PC-3 (cell line): ENCODE measurements around the gene NPHP3. TPM values are rescaled to one million over a fixed set of nuclear protein-coding genes. Genes with fewer than 3 reads are reported as not detected.

Source experiments
- ATAC-seq: fragments of 200-7000 bp; cut with Tn5 transposase; 2 replicates; pipeline ENCODE4 v1.9.1; 2020; ENCODE audit warnings: mild to moderate bottlenecking, moderate library complexity
- Bru-seq: library from RNA; stranded (reverse); fragments of 400-500 nt; gene quantifications from one replicate; lab custom pipeline; 2021; lab: Mats Ljungman, UMichigan
- BruChase-seq, 2 experiments: library from RNA; stranded (reverse); fragments of 400-500 nt; gene quantifications; one replicate each; lab custom pipeline; 2021; lab: Mats Ljungman, UMichigan
- BruUV-seq: library from RNA; stranded (reverse); fragments of 400-500 nt; replicated peaks from 2 replicates; lab custom pipeline; 2021; lab: Mats Ljungman, UMichigan
- CTCF ChIA-PET: fragments of 300-600 bp; sonication (Branson Sonifier 250); formaldehyde crosslinking; loops from one replicate; lab custom pipeline; 2022; ENCODE audit warnings: antibody characterized with exemption; lab: Charles Lee
- POLR2A ChIA-PET: fragments of 300-600 bp; sonication (Branson Sonifier 250); formaldehyde crosslinking; loops from one replicate; lab custom pipeline; 2022; ENCODE audit warnings: antibody characterized with exemption; ENCODE audit not compliant: unreplicated experiment; lab: Charles Lee
- DNase-seq: peaks from one replicate; pipeline ENCODE4 v3.0.0-alpha.2; 2015
- H2AFZ ChIP-seq: fragments of 300-600 bp; sonication (generic); 2 replicates; pipeline ENCODE4 v1.6.0; 2016; ENCODE audit warnings: antibody characterized with exemption, low read length
- H3F3A ChIP-seq: fragments of 300-600 bp; sonication (generic); one replicate; pipeline ENCODE4 v1.6.0; 2017; ENCODE audit warnings: antibody characterized with exemption, low read length, control low read depth, mild to moderate bottlenecking; ENCODE audit not compliant: unreplicated experiment
- H3K27ac ChIP-seq: fragments of 300-600 bp; sonication (generic); 2 replicates; pipeline ENCODE4 v1.5.1; 2016; ENCODE audit warnings: mild to moderate bottlenecking, low read length
- H3K27me3 ChIP-seq: fragments of 300-600 bp; sonication (generic); 2 replicates; pipeline ENCODE4 v1.6.1; 2016; ENCODE audit warnings: low read length, mixed read lengths
- H3K36me3 ChIP-seq: fragments of 300-600 bp; sonication (generic); 2 replicates; pipeline ENCODE4 v1.6.1; 2016; ENCODE audit warnings: low read depth, mixed run types, low read length, mixed read lengths
- H3K4me1 ChIP-seq: fragments of 300-600 bp; sonication (generic); 2 replicates; pipeline ENCODE4 v1.5.1; 2016; ENCODE audit warnings: low read length; ENCODE audit not compliant: insufficient read depth
- H3K4me2 ChIP-seq: fragments of 300-600 bp; sonication (generic); 2 replicates; pipeline ENCODE4 v1.6.0; 2016; ENCODE audit warnings: low read length
- H3K4me3 ChIP-seq: fragments of 300-600 bp; sonication (generic); 2 replicates; pipeline ENCODE4 v1.5.1; 2016; ENCODE audit warnings: mild to moderate bottlenecking, low read length, mixed read lengths
- H3K79me2 ChIP-seq: fragments of 300-600 bp; sonication (generic); 2 replicates; pipeline ENCODE4 v1.6.1; 2017; ENCODE audit warnings: low read length, mixed read lengths
- H3K9ac ChIP-seq: fragments of 300-600 bp; sonication (generic); 2 replicates; pipeline ENCODE4 v1.6.0; 2016; ENCODE audit warnings: mild to moderate bottlenecking, low read length
- H3K9me2 ChIP-seq: fragments of 300-600 bp; sonication (generic); replicated peaks from 2 replicates; pipeline ENCODE4 v1.6.1; 2016; ENCODE audit warnings: mixed run types, low read length, mixed read lengths
- H3K9me3 ChIP-seq: fragments of 300-600 bp; sonication (generic); 2 replicates; pipeline ENCODE4 v1.6.1; 2016; ENCODE audit warnings: low read length, mixed read lengths
- H4K20me1 ChIP-seq: fragments of 300-600 bp; sonication (generic); 2 replicates; pipeline ENCODE4 v1.6.1; 2016; ENCODE audit warnings: low read length, mixed read lengths
- EZH2 ChIP-seq: fragments of 300-600 bp; sonication (generic); IDR thresholded peaks from one replicate; pipeline ENCODE4 v1.6.1; 2017; ENCODE audit warnings: antibody characterized with exemption, mild to moderate bottlenecking, low read length; ENCODE audit not compliant: unreplicated experiment
- EZH2phosphoT487 ChIP-seq: fragments of 300-600 bp; sonication (generic); IDR thresholded peaks from 2 replicates; pipeline ENCODE4 v1.6.1; 2018; ENCODE audit warnings: mild to moderate bottlenecking, antibody characterized with exemption, low read length, borderline replicate concordance
- intact Hi-C: fragments of 100-400 bp; cut with micrococcal nuclease; formaldehyde crosslinking; loops from 2 replicates; pipeline ENCODE4 v1.9.0; 2023
- long read RNA-seq: library from polyadenylated mRNA; unstranded; transcript quantifications from one replicate; pipeline ENCODE4 v2.0.0, GENCODE V29; 2021; ENCODE audit not compliant: unreplicated experiment
- total RNA-seq: library from RNA; depleted of rRNA; stranded (reverse); fragments of >200 nt; gene quantifications from 2 replicates; pipeline ENCODE4 v1.2.3, GENCODE V29; 2014; rRNA removed
- TF ChIP-seq, protein P1 (sequence below): fragments of 300-600 bp; sonication (generic); conservative IDR thresholded peaks from 2 replicates; pipeline ENCODE4 v1.5.1; 2017; ENCODE audit warnings: antibody characterized with exemption, low read depth, mild to moderate bottlenecking, low read length

The NPHP3 gene, protein sequence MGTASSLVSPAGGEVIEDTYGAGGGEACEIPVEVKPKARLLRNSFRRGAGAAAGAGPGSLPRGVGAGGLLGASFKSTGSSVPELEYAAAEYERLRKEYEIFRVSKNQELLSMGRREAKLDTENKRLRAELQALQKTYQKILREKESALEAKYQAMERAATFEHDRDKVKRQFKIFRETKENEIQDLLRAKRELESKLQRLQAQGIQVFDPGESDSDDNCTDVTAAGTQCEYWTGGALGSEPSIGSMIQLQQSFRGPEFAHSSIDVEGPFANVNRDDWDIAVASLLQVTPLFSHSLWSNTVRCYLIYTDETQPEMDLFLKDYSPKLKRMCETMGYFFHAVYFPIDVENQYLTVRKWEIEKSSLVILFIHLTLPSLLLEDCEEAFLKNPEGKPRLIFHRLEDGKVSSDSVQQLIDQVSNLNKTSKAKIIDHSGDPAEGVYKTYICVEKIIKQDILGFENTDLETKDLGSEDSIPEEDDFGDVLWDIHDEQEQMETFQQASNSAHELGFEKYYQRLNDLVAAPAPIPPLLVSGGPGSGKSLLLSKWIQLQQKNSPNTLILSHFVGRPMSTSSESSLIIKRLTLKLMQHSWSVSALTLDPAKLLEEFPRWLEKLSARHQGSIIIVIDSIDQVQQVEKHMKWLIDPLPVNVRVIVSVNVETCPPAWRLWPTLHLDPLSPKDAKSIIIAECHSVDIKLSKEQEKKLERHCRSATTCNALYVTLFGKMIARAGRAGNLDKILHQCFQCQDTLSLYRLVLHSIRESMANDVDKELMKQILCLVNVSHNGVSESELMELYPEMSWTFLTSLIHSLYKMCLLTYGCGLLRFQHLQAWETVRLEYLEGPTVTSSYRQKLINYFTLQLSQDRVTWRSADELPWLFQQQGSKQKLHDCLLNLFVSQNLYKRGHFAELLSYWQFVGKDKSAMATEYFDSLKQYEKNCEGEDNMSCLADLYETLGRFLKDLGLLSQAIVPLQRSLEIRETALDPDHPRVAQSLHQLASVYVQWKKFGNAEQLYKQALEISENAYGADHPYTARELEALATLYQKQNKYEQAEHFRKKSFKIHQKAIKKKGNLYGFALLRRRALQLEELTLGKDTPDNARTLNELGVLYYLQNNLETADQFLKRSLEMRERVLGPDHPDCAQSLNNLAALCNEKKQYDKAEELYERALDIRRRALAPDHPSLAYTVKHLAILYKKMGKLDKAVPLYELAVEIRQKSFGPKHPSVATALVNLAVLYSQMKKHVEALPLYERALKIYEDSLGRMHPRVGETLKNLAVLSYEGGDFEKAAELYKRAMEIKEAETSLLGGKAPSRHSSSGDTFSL (N-terminal part only)
- total RNA-seq (6.2 and 7.7 TPM in 2 replicates), Bru-seq, nascent RNA (percentile 79 among the genes with signal in this experiment), BruChase-seq, experiment 1, labeled RNA remaining after a 6-hour chase (percentile 82 among the genes with signal in this experiment), BruChase-seq, experiment 2, labeled RNA remaining after a 2-hour chase (percentile 89 among the genes with signal in this experiment)
- long read RNA-seq, full-length matches to known transcripts = 2 of 8 reads
- long read RNA-seq, partial matches to known transcripts = 4 of 8 reads
- long read RNA-seq, other reads (novel, unspliced or antisense) = 2 of 8 reads

- Histone ChIP-seq H3F3A (no peaks in the 10 kb centered on the region), H3K9me3 (no peaks in the 10 kb centered on the region), H3K9ac (peak within 1 kb of the TSS; percentile 69), H2AFZ (peak within 1 kb of the TSS; percentile 99), H3K27ac (no peak within 1 kb of the TSS), H3K27me3 (no peaks in the 10 kb centered on the region), H4K20me1 (no peaks in the 10 kb centered on the region), H3K9me2 (no peaks in the 10 kb centered on the region), H3K4me2 (peak within 1 kb of the TSS; percentile 94), H3K79me2 (peaks cover 18% of the 10 kb centered on the region), H3K36me3 (no peaks in the 10 kb centered on the region), H3K4me3 (peak within 1 kb of the TSS; percentile 89), H3K4me1 (peaks cover 15% of the 10 kb centered on the region)
- DNase-seq (peak; percentile 79), ATAC-seq (peak; percentile 85)
- no peak for TF ChIP-seq EZH2phosphoT487
- no peak for TF ChIP-seq EZH2
- TF ChIP-seq, protein P1, sequence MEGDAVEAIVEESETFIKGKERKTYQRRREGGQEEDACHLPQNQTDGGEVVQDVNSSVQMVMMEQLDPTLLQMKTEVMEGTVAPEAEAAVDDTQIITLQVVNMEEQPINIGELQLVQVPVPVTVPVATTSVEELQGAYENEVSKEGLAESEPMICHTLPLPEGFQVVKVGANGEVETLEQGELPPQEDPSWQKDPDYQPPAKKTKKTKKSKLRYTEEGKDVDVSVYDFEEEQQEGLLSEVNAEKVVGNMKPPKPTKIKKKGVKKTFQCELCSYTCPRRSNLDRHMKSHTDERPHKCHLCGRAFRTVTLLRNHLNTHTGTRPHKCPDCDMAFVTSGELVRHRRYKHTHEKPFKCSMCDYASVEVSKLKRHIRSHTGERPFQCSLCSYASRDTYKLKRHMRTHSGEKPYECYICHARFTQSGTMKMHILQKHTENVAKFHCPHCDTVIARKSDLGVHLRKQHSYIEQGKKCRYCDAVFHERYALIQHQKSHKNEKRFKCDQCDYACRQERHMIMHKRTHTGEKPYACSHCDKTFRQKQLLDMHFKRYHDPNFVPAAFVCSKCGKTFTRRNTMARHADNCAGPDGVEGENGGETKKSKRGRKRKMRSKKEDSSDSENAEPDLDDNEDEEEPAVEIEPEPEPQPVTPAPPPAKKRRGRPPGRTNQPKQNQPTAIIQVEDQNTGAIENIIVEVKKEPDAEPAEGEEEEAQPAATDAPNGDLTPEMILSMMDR = no peak
- no TSS peak for BruUV-seq
- ChIA-PET CTCF (no interaction called here), POLR2A (no interaction called here)
- intact Hi-C loops = loop anchor here (5.0 kb wide), 1 partner anchor 850 kb away; the partner anchor contains the start of gene CDV3
Measured at GRCh38 chr3:132722165-132723023, at the start of gene NPHP3. Gene NPHP3, minus strand, starts transcription at chr3:132722409. Its CDS starts 54 bp downstream, at chr3:132722355.

DNA sequence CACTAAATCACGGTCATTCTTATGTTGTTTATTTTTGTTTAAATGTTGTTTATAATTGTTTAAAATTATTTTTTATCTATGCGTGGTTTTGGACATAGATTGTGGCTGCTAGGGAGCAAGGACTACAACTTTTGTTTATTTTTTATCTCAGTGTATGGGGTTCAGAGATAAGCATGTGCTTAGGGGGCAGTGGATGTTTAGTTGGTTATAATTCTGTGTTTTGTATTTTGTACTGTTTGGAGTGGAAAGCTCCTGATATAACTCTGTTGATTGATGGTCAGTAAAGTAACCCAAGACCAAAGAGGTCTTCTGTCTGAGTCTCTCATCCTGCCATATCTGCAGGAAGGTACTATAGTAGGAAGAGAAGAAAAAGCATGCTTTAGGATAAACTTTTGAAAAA lies 36.5 kb upstream of the NPHP3 start:
- H3K4me3 ChIP-seq = no peak overlapping the region
- no TSS peak for BruUV-seq
- H3K36me3 ChIP-seq = no peaks in the 10 kb centered on the region
- no peak overlapping the region for H3K9ac ChIP-seq
- no peaks in the 10 kb centered on the region for H3F3A ChIP-seq
- no peak for ATAC-seq
- no peak for DNase-seq
- H3K79me2 ChIP-seq = no peaks in the 10 kb centered on the region
- intact Hi-C loops = no loop called here
- H3K27me3 ChIP-seq = peaks cover 4% of the 10 kb centered on the region; the same call in 1 of the 2 replicates
- no peaks in the 10 kb centered on the region for H4K20me1 ChIP-seq
- no peaks in the 10 kb centered on the region for H3K9me3 ChIP-seq
- H3K9me2 ChIP-seq = no peaks in the 10 kb centered on the region
- ChIA-PET CTCF (no interaction called here), POLR2A (no interaction called here)
- H2AFZ ChIP-seq = no peak overlapping the region
- H3K4me1 ChIP-seq = no peaks in the 10 kb centered on the region
- no peak overlapping the region for H3K4me2 ChIP-seq
- TF ChIP-seq EZH2 (no peak), EZH2phosphoT487 (no peak)
- TF ChIP-seq, protein P1 = no peak
- H3K27ac ChIP-seq = no peak overlapping the region
